Measurements from ENCODE around the gene RIT1. TPM values are rescaled to one million over a fixed set of nuclear protein-coding genes. Genes with fewer than 3 reads are reported as not detected.
A peak's percentile ranks its signal among the peaks of the same experiment; 100 is the strongest.

Gene RIT1
- total and polyA plus RNA-seq, 3 donors from 2014 or later = 25.7 to 31.1 (median 26.1) TPM

- DNase-seq = no peak
- TF ChIP-seq, protein P1, sequence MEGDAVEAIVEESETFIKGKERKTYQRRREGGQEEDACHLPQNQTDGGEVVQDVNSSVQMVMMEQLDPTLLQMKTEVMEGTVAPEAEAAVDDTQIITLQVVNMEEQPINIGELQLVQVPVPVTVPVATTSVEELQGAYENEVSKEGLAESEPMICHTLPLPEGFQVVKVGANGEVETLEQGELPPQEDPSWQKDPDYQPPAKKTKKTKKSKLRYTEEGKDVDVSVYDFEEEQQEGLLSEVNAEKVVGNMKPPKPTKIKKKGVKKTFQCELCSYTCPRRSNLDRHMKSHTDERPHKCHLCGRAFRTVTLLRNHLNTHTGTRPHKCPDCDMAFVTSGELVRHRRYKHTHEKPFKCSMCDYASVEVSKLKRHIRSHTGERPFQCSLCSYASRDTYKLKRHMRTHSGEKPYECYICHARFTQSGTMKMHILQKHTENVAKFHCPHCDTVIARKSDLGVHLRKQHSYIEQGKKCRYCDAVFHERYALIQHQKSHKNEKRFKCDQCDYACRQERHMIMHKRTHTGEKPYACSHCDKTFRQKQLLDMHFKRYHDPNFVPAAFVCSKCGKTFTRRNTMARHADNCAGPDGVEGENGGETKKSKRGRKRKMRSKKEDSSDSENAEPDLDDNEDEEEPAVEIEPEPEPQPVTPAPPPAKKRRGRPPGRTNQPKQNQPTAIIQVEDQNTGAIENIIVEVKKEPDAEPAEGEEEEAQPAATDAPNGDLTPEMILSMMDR (IDR thresholded peaks at IDR 0.05) = no peak
- no peak for TF ChIP-seq POLR2A (IDR thresholded peaks at IDR 0.05)
- Histone ChIP-seq H3K4me3 (no peak overlapping the region), H3K9me3 (no peaks in the 10 kb centered on the region), H3K4me1 (peaks cover 13% of the 10 kb centered on the region), H3K27me3 (no peaks in the 10 kb centered on the region), H3K27ac (no peak overlapping the region), H3K36me3 (ENCODE audit: low read depth, missing control alignments) (no peaks in the 10 kb centered on the region)
- intact Hi-C loops (cut with DNase I; ENCODE audit: low total_unique reads) = no loop called here
These were observed 46.8 kb downstream of the RIT1 start for GRCh38 chr1:155864393-155864792.

- DNase-seq = no peak
These were observed 49.3 kb downstream of the RIT1 start for GRCh38 chr1:155861896-155862295.

DNA sequence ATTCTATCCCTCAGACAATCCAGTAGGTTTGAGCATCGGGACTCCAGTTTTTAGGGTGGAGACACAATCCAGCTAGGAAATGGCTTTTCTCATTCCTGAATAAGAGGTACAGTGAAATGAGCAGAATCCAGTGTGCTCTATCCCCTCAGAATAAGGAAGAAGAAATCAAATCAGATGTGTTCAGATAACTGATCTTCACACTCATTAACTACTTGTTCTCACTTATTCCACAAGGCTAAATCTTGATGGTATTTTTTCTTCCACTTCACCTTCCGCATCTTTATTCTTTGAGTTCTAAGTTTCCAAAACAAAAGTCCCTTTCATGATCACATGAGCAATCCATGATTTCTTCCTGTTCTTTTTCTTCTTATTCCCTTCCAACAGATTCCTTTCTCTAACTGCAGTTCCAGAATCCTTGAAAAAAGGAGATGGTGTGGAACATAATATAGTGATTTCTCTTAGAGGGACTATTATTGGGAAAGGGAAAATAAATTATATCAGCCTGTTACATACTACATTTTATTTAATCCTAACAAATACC is 50.1 kb downstream of the RIT1 start:
- Histone ChIP-seq H3K27me3 (no peaks in the 10 kb centered on the region), H3K27ac (peak overlapping the region; percentile 88 to 96), H3K9me3 (no peaks in the 10 kb centered on the region), H3K4me3 (no peak overlapping the region), H3K36me3 (ENCODE audit: low read depth, missing control alignments) (no peaks in the 10 kb centered on the region), H3K4me1 (peaks cover 18% of the 10 kb centered on the region)
- DNase-seq = no peak
- no peak for TF ChIP-seq POLR2A (IDR thresholded peaks at IDR 0.05)
- TF ChIP-seq, protein P1 (IDR thresholded peaks at IDR 0.05) = no peak
- intact Hi-C loops (cut with DNase I; ENCODE audit: low total_unique reads) = no loop called here
- WGBS, 2 donors = 36 to 38% methylated on average over 2 of the region's 2 CpGs

More at GRCh38 chr1:155861896-155862295, 49.3 kb downstream of the RIT1 start:
- H3K4me3 ChIP-seq = no peak overlapping the region
- TF ChIP-seq POLR2A (IDR thresholded peaks at IDR 0.05) = no peak
- TF ChIP-seq, protein P1 (IDR thresholded peaks at IDR 0.05) = no peak
- no peaks in the 10 kb centered on the region for H3K36me3 ChIP-seq (ENCODE audit: low read depth, missing control alignments)
- intact Hi-C loops (cut with DNase I; ENCODE audit: low total_unique reads) = no loop called here
- H3K27ac ChIP-seq = no peak overlapping the region
- H3K9me3 ChIP-seq = no peaks in the 10 kb centered on the region
- peaks cover 13% of the 10 kb centered on the region for H3K4me1 ChIP-seq
- 94 to 100% methylated on average over 2 of the region's 2 CpGs for WGBS, 2 donors
- no peaks in the 10 kb centered on the region for H3K27me3 ChIP-seq

DNA sequence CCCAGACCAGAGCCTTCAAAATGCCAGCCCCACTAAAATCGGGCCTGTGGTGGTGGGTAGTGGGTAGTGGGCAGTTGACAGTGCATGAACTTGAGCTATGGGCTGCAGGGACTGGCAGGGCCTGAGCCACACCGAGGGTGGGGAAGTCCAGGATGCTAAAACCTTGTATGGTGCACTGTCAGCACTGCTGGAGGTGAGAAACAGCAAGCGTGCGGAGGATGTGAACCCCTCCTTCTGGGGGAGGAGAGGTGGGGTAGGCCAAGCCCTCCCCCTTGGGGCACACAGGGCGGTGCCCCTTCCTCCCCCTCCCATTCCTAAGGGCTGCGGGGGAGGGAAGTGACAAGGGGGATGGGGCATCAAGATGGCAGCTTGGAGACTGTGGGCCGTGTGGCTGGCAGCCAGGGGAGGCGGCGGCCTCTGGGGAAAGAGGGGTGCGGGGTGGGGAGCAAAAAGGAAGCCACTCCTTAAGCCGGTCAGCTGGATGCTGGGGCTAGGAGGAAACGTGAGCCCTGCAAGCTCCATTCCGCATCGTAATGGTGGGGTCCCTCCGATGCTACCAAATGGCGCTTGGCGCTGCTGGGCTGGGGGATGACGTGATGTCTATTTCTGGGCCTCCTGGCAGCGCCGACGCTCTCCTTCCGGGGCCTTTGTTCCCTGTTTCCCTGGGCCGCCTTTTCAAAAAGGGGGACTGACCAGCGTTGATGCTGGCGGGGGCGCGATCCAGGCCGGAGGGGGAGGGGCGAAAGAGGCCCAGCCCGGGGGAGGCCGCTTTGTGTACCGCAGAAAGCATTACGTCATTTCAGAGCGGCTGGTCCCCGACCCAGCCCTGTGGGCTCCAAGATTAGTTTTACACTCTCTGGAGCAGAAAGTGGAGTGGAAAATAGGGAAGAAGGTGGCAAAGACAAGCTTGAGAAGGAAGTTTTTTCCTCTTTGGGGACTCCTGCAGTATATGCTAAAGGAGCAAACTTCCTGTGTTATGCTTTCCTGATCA is 51.0 kb downstream of the RIT1 start:
- H3K4me3 ChIP-seq = peak overlapping the region; percentile 51 to 59
- intact Hi-C loops (cut with DNase I; ENCODE audit: low total_unique reads) = no loop called here

More for the DNA sequence above, 51.0 kb downstream of the RIT1 start:
- no peak for TF ChIP-seq POLR2A (IDR thresholded peaks at IDR 0.05)
- TF ChIP-seq, protein P1 (IDR thresholded peaks at IDR 0.05) = no peak
- Histone ChIP-seq H3K4me1 (peaks cover 19% of the 10 kb centered on the region), H3K36me3 (ENCODE audit: low read depth, missing control alignments) (no peaks in the 10 kb centered on the region), H3K9me3 (no peaks in the 10 kb centered on the region), H3K27me3 (no peaks in the 10 kb centered on the region), H3K27ac (peak overlapping the region; percentile 88 to 96)
- peak; percentile 86 for DNase-seq
- 0 to 1% methylated on average over 22 to 34 of the region's 35 CpGs for WGBS, 2 donors

Measured in testis (tissue), 3 donors.